Keratinocyte (primary cell): ENCODE data around the gene SAFB2. TPM values are rescaled to one million over a fixed set of nuclear protein-coding genes. Genes with fewer than 3 reads are reported as not detected.
A peak's percentile ranks its signal among the peaks of the same experiment; 100 is the strongest.

Source experiments
- DNase-seq: peaks from one replicate; pipeline ENCODE4 v3.0.0-alpha.2; 2011; ENCODE audit warnings: low read depth, missing footprints, low spot score
- FAIRE-seq: peaks from 2 replicates; lab custom pipeline; 2011; peaks lifted over from hg19 to GRCh38; lab: Jason Lieb, UNC
- H2AFZ ChIP-seq: 2 replicates; pipeline ENCODE4 v1.6.0; 2012; ENCODE audit warnings: low read length, control low read depth, inconsistent platforms; ENCODE audit not compliant: control insufficient read depth
- H3K27ac ChIP-seq: 2 replicates; pipeline ENCODE4 v1.5.1; 2011; ENCODE audit warnings: low read length; ENCODE audit not compliant: control insufficient read depth, insufficient read depth
- H3K27me3 ChIP-seq: 3 replicates; pipeline ENCODE4 v1.6.0; 2011; ENCODE audit warnings: low read length; ENCODE audit not compliant: control insufficient read depth, insufficient read depth; ENCODE audit errors: extremely low read depth
- H3K36me3 ChIP-seq, 2 experiments: 2 replicates in 1 of 2; 3 replicates in 1 of 2; pipeline ENCODE4 v1.5.1; 2011; ENCODE audit warnings: low read length in 2 of 2, mild to moderate bottlenecking in 1 of 2; ENCODE audit not compliant: control insufficient read depth in 2 of 2, insufficient read depth in 2 of 2; ENCODE audit errors: extremely low read depth in 1 of 2
- H3K4me1 ChIP-seq: 3 replicates; pipeline ENCODE4 v1.5.1; 2011; ENCODE audit warnings: low read length; ENCODE audit not compliant: control insufficient read depth, insufficient read depth; ENCODE audit errors: extremely low read depth
- H3K4me2 ChIP-seq: 3 replicates; pipeline ENCODE4 v1.6.0; 2011; ENCODE audit warnings: low read depth, low read length; ENCODE audit not compliant: control insufficient read depth, insufficient read depth; ENCODE audit errors: extremely low read depth
- H3K4me3 ChIP-seq, 3 experiments: fragments of 200-600 bp in 1 of 3; sonication (generic) in 1 of 3; 2 replicates in 2 of 3; 3 replicates in 1 of 3; pipeline ENCODE4 v1.5.1; 2011 to 2016; ENCODE audit warnings: low read length in 3 of 3, mild to moderate bottlenecking in 3 of 3, control low read depth in 2 of 3, inconsistent platforms in 1 of 3, low read depth in 1 of 3, mixed read lengths in 1 of 3, mixed run types in 1 of 3, moderate library complexity in 1 of 3; ENCODE audit not compliant: control insufficient read depth in 2 of 3, insufficient read depth in 2 of 3; ENCODE audit errors: extremely low read depth in 1 of 3
- H3K79me2 ChIP-seq: 2 replicates; pipeline ENCODE4 v1.6.0; 2012; ENCODE audit warnings: low read length; ENCODE audit not compliant: control insufficient read depth, insufficient read depth
- H3K9ac ChIP-seq: 3 replicates; pipeline ENCODE4 v1.6.0; 2011; ENCODE audit warnings: low read length; ENCODE audit not compliant: control insufficient read depth, insufficient read depth; ENCODE audit errors: extremely low read depth
- H3K9me1 ChIP-seq: 3 replicates; pipeline ENCODE4 v1.6.0; 2011; ENCODE audit warnings: low read length; ENCODE audit not compliant: control insufficient read depth, insufficient read depth; ENCODE audit errors: extremely low read depth
- H3K9me3 ChIP-seq: 2 replicates; pipeline ENCODE4 v1.5.1; 2012; ENCODE audit warnings: low read depth, low read length; ENCODE audit not compliant: control insufficient read depth
- H4K20me1 ChIP-seq: 3 replicates; pipeline ENCODE4 v1.6.0; 2011; ENCODE audit warnings: low read length; ENCODE audit not compliant: control insufficient read depth, insufficient read depth; ENCODE audit errors: extremely low read depth
- EZH2 ChIP-seq: IDR thresholded peaks from one replicate; pipeline ENCODE4 v1.6.1; 2012; ENCODE audit warnings: inconsistent platforms, mild to moderate bottlenecking, low read length, moderate library complexity
- dilution Hi-C: fragments of 300-500 bp; cut with MboI; formaldehyde crosslinking; loops from one replicate; pipeline ENCODE4 v1.7.0; 2020; ENCODE audit warnings: low sequenced_read_pairs; ENCODE audit not compliant: extremely low pct_ligation_motif_present
- polyA plus RNA-seq, 5 experiments: library from polyadenylated mRNA; depleted of rRNA in 3 of 5; stranded (reverse) in 3 of 5; stranded (forward) in 1 of 5; unstranded in 1 of 5; fragments of >200 nt; gene quantifications; 1 replicate in 1 of 5; 2 replicates in 3 of 5; 3 replicates in 1 of 5; pipeline versions ENCODE4 v1.2.1 to v1.2.3, GENCODE V29; 2011 to 2012; ENCODE audit warnings: missing spikeins in 2 of 5, low read depth in 1 of 5, low replicate concordance in 1 of 5
- TF ChIP-seq, protein P1 (sequence below), 3 experiments: IDR thresholded peaks in 1 of 3; conservative IDR thresholded peaks in 1 of 3; optimal IDR thresholded peaks in 1 of 3; 2 replicates in 2 of 3; 3 replicates in 1 of 3; pipeline versions ENCODE3 to v1.5.1; 2011; ENCODE audit warnings: low read length in 3 of 3, mild to moderate bottlenecking in 3 of 3, moderate library complexity in 2 of 3, control low read depth in 1 of 3, inconsistent platforms in 1 of 3; ENCODE audit not compliant: insufficient read depth in 2 of 3; ENCODE audit errors: extremely low read depth in 1 of 3

The SAFB2 gene
- polyA plus RNA-seq, 1 donor (not counting 4 experiments of a cell fraction or from before 2014, with no cell fraction given), result 15.3 TPM

DNA sequence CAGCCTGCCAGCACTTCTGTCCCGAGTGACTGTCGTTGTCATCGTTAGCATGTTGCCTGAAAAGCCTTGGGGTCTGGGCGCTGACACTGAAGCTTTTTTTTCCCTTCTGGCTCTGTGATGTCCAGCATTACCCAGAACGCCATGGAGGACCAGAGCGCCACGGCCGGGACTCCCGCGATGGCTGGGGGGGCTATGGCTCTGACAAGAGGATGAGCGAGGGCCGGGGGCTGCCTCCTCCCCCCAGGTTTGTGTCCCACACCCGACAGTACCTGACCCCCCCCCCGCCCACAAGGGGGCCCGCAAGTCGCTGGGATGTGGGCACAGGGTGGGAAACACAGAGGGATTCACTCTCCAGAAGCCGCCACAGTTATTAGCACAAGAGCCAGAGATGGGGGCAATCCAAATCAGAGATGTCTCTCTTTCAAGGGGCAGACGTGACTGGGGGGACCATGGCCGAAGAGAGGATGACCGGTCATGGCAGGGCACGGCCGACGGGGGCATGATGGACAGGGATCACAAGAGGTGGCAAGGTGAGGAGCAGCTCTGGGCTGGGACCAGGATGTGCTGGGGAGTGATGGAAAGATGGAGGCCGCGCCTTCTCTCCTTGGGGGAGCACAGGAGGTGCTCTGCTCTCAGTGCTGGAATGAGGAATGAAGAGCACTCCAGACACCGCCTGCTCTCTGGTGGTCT, 44.5 kb upstream of the SAFB2 start:
- TF ChIP-seq, protein P1, sequence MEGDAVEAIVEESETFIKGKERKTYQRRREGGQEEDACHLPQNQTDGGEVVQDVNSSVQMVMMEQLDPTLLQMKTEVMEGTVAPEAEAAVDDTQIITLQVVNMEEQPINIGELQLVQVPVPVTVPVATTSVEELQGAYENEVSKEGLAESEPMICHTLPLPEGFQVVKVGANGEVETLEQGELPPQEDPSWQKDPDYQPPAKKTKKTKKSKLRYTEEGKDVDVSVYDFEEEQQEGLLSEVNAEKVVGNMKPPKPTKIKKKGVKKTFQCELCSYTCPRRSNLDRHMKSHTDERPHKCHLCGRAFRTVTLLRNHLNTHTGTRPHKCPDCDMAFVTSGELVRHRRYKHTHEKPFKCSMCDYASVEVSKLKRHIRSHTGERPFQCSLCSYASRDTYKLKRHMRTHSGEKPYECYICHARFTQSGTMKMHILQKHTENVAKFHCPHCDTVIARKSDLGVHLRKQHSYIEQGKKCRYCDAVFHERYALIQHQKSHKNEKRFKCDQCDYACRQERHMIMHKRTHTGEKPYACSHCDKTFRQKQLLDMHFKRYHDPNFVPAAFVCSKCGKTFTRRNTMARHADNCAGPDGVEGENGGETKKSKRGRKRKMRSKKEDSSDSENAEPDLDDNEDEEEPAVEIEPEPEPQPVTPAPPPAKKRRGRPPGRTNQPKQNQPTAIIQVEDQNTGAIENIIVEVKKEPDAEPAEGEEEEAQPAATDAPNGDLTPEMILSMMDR (optimal IDR thresholded peaks at IDR 0.05 in 1 of 3, IDR thresholded peaks at IDR 0.05 in 1 of 3, conservative IDR thresholded peaks at IDR 0.05 in 1 of 3; ENCODE audit: extremely low read depth in 1 of 3, insufficient read depth in 2 of 3, low read length in 3 of 3), result no peak
- no peak for TF ChIP-seq EZH2
- H3K9me3 ChIP-seq, result no peaks in the 10 kb centered on the region
- H3K4me3 ChIP-seq, result no peak overlapping the region
- H3K79me2 ChIP-seq, result no peaks in the 10 kb centered on the region
- no peak overlapping the region for H3K4me2 ChIP-seq
- H3K9me1 ChIP-seq, result no peaks in the 10 kb centered on the region
- no peaks in the 10 kb centered on the region for H4K20me1 ChIP-seq
- no peak for DNase-seq
- H3K4me1 ChIP-seq, result no peaks in the 10 kb centered on the region
- H2AFZ ChIP-seq, result no peak overlapping the region
- H3K27me3 ChIP-seq, result no peaks in the 10 kb centered on the region
- H3K27ac ChIP-seq, result no peak overlapping the region
- no peak overlapping the region for H3K9ac ChIP-seq
- FAIRE-seq, result no peak
- H3K36me3 ChIP-seq, result peaks cover 44 to 49% of the 10 kb centered on the region in 2 experiments
- dilution Hi-C loops, result no loop called here

DNA sequence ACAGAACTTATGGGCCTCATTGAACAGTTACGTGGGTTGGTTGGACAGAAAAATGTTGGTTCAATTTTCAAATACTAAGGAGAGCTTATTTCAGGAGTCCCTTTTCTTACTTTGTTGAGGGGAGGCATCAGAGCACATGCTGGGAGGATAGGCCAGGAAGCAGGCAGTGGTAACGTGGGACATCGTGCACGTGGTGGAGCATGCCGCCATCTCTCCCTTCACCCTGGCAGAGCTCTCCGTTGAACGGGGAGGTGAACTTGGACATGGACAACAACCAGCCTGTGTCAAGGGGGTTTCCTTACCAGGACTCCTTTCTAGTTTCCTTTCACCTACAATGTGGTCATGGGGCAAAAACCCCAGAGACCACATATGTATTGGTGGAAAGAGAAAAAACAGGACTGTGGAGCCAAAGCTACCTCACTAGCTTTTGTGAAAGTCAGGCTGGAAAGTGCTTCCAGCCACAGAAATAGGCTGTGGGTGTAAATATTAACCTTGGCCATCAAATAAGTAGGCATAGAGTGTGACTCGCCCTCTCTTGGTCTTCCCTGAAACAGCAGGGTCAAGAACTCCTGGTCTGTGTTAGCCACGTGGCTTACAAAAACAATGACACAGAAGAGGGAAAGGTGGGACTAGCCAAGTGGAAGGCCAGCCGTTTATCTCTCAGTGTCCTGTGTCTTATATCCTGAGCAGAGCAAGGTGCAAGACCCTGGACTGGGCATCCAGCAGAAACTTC, 43.4 kb upstream of the SAFB2 start:
- DNase-seq (no peak), FAIRE-seq (no peak)
- Histone ChIP-seq H3K27ac (no peak overlapping the region), H3K9ac (no peak overlapping the region), H3K4me3 (no peak overlapping the region), H3K36me3 (peaks cover 49 to 53% of the 10 kb centered on the region in 2 experiments), H3K9me1 (no peaks in the 10 kb centered on the region), H3K79me2 (no peaks in the 10 kb centered on the region), H3K4me1 (no peaks in the 10 kb centered on the region), H2AFZ (no peak overlapping the region), H3K4me2 (no peak overlapping the region), H3K27me3 (no peaks in the 10 kb centered on the region), H4K20me1 (no peaks in the 10 kb centered on the region), H3K9me3 (no peaks in the 10 kb centered on the region)
- dilution Hi-C loops, result no loop called here
- TF ChIP-seq EZH2, result no peak
- TF ChIP-seq, protein P1 (optimal IDR thresholded peaks at IDR 0.05 in 1 of 3, IDR thresholded peaks at IDR 0.05 in 1 of 3, conservative IDR thresholded peaks at IDR 0.05 in 1 of 3; ENCODE audit: extremely low read depth in 1 of 3, insufficient read depth in 2 of 3, low read length in 3 of 3), result peak in 1 of 3 experiments; percentile 10
